Tibial nerve (tissue), 4 donors: ENCODE results near the gene SIK2. TPM values are rescaled to one million over a fixed set of nuclear protein-coding genes. Genes with fewer than 3 reads are reported as not detected.
"Not testable (repeated sequence)": the region's sequence is repeated elsewhere in the genome, so short reads cannot be mapped to it uniquely, and the experiment has no call there.

Experiments used
- DNase-seq, 2 donors: peaks; one replicate each; pipeline ENCODE4 v3.0.0-alpha.2; 2019; ENCODE audit warnings: low spot score in 2 of 2
- H3K27ac ChIP-seq, 4 donors: fragments of 200-600 bp; sonication (generic) in 3 of 4; one replicate each; pipeline ENCODE4 v1.5.1; 2017 to 2019; ENCODE audit warnings: mild to moderate bottlenecking in 1 of 4
- H3K27me3 ChIP-seq, 2 donors: fragments of 200-600 bp; sonication (generic) in 1 of 2; one replicate each; pipeline versions ENCODE4 v1.5.1 to v1.6.0; 2017 to 2019
- H3K36me3 ChIP-seq, 3 donors: fragments of 200-600 bp; sonication (generic); one replicate each; pipeline ENCODE4 v1.5.1; 2018 to 2019
- H3K4me1 ChIP-seq, 4 donors: fragments of 200-600 bp; sonication (generic) in 3 of 4; one replicate each; pipeline ENCODE4 v1.5.1; 2017 to 2019
- H3K4me3 ChIP-seq, 4 donors: fragments of 200-600 bp; sonication (generic) in 3 of 4; one replicate each; pipeline ENCODE4 v1.5.1; 2017 to 2019; ENCODE audit warnings: mild to moderate bottlenecking in 1 of 4, moderate library complexity in 1 of 4
- H3K9me3 ChIP-seq, 4 donors: fragments of 200-600 bp; sonication (generic) in 3 of 4; one replicate each; pipeline ENCODE4 v1.5.1; 2017 to 2019
- CTCF ChIP-seq, 5 experiments: fragments of 200-600 bp in 3 of 5; fragments of 450-650 bp in 2 of 5; sonication (generic) in 3 of 5; IDR thresholded peaks; one replicate each; pipeline ENCODE4 v1.5.1; 2016 to 2019; ENCODE audit warnings: antibody characterized with exemption in 5 of 5, mild to moderate bottlenecking in 3 of 5, moderate library complexity in 2 of 5
- EP300 ChIP-seq, 2 donors: sonication (generic); formaldehyde crosslinking; IDR thresholded peaks; one replicate each; pipeline ENCODE4 v1.6.1; 2017; ENCODE audit warnings: antibody characterized with exemption in 2 of 2, mild to moderate bottlenecking in 1 of 2
- POLR2A ChIP-seq, 2 donors: fragments of 450-650 bp; IDR thresholded peaks; one replicate each; pipeline ENCODE4 v1.6.1; 2017; ENCODE audit warnings: antibody characterized with exemption in 2 of 2, mild to moderate bottlenecking in 2 of 2, moderate library complexity in 2 of 2
- WGBS, 2 donors: methylation state at CpG; one replicate each; pipeline ENCODE4 v1.1.5; 2018; 5-methylcytosine and 5-hydroxymethylcytosine counted together
- total RNA-seq, 4 donors: library from RNA; depleted of rRNA; stranded (reverse); fragments of >200 nt; gene quantifications; one replicate each; pipeline ENCODE4 v1.1.0, GENCODE V29; 2016

SIK2 gene
- total RNA-seq, 4 donors from 2014 or later = 19.7 to 27.6 (median 24.1) TPM

GRCh38 chr11:111766834-111767142 is 164.5 kb downstream of the SIK2 start:
- WGBS, 2 donors = 0 to 2% methylated on average over 7 of the region's 7 CpGs
- peaks cover 0 to 16% (median 0%) of the 10 kb centered on the region in 3 donors for H3K36me3 ChIP-seq

DNA sequence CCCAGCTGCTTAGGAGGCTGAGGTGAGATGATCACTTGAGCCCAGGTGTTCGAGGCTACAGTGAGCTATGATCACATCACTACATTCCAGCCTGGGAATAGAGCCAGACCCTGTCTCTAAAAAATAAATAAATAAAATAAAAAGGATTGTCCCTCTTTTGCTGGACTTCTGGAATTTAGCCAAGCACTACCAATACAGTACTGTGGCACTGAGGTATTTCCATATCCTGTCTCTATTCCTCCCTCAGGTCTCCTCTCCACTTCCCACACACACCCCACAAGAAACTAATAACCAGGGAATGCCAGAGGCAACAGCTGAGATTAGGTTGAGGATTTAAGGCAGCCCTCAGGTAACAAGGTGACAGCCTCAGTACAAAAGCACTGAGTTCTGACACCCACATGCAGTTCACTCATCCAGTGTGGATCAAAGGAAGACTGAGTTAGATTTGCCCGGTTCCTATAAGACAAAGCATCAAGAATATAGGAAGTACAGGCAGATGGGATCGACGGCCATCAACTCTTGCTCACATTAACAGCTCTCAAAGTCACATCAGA is 168.4 kb downstream of the SIK2 start:
- Histone ChIP-seq H3K27me3 (no peaks in the 10 kb centered on the region), H3K36me3 (no peaks in the 10 kb centered on the region), H3K27ac (no peak overlapping the region), H3K4me3 (no peak overlapping the region), H3K9me3 (no peaks in the 10 kb centered on the region), H3K4me1 (peaks cover 0 to 12% (median 3%) of the 10 kb centered on the region in 4 donors)
- TF ChIP-seq CTCF (IDR thresholded peaks at IDR 0.05) (no peak), EP300 (IDR thresholded peaks at IDR 0.05) (no peak), POLR2A (IDR thresholded peaks at IDR 0.05) (no peak)
- DNase-seq = no peak
- 78 to 80% methylated on average over 4 of the region's 4 CpGs for WGBS, 2 donors

More at GRCh38 chr11:111766834-111767142, 164.5 kb downstream of the SIK2 start:
- Histone ChIP-seq H3K4me3 (peak overlapping the region; percentile 78 to 98 (median 87)), H3K9me3 (no peaks in the 10 kb centered on the region), H3K4me1 (peaks cover 0 to 40% (median 11%) of the 10 kb centered on the region in 4 donors), H3K27ac (peak overlapping the region; percentile 87 to 94 (median 90)), H3K27me3 (no peaks in the 10 kb centered on the region)
- no peak for DNase-seq
- TF ChIP-seq EP300 (IDR thresholded peaks at IDR 0.05) (no peak), CTCF (IDR thresholded peaks at IDR 0.05) (no peak), POLR2A (IDR thresholded peaks at IDR 0.05) (no peak)

DNA sequence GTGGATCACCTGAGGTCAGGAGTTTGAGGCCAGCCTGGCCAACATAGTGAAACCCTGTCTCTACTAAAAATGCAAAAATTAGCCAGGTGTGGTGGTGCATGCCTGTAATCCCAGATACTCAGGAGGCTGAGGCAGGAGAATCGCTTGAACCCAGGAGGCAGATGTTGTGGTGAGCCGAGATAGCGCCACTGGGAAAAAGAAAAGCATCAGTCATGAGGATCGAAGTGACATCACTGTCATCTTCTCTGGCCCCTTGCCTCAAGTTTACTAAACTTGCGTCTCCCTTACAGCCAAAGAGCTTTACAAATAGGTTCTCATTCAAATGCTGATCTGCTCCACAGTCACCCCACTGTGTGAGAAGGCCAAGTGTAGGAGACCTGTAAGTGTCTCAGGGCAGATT is 169.0 kb downstream of the SIK2 start:
- not testable (repeated sequence) for H3K9me3 ChIP-seq, H3K27ac ChIP-seq, DNase-seq, H3K36me3 ChIP-seq, H3K4me3 ChIP-seq, H3K27me3 ChIP-seq
- H3K4me1 ChIP-seq = peaks cover 0 to 12% (median 3%) of the 10 kb centered on the region in 4 donors
- WGBS, 2 donors = 86 to 91% methylated on average over 5 of the region's 5 CpGs

DNA sequence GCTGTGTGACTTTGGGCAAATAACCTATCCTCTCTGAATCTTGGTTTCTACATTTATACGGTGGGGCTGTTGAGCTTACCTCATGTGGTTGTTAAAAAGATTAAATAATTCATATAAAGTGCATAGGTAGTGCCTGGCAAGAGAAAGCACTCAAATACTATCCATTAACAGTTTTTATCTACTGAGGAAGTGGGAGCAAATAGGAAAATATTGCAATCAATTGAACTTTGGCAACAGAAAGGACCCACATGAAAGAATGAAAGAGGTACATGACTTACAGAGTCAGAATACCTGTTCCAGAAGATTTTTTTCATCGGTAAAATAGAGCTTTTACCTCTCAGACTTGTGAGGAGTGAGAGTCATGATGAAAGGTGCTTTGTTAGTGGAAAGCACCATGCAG is 170.3 kb downstream of the SIK2 start:
- Histone ChIP-seq H3K27me3 (no peaks in the 10 kb centered on the region), H3K4me1 (peaks cover 0 to 9% (median 0%) of the 10 kb centered on the region in 4 donors), H3K36me3 (no peaks in the 10 kb centered on the region), H3K9me3 (no peaks in the 10 kb centered on the region), H3K27ac (no peak overlapping the region), H3K4me3 (no peak overlapping the region)
- DNase-seq = no peak
- WGBS, 2 donors = 91 to 93% methylated on average over 2 of the region's 2 CpGs
- TF ChIP-seq POLR2A (IDR thresholded peaks at IDR 0.05) = no peak
- no peak for TF ChIP-seq EP300 (IDR thresholded peaks at IDR 0.05)
- TF ChIP-seq CTCF (IDR thresholded peaks at IDR 0.05) = no peak

GRCh38 chr11:111774955-111775710 is 172.9 kb downstream of the SIK2 start:
- H3K36me3 ChIP-seq = no peaks in the 10 kb centered on the region
- no peaks in the 10 kb centered on the region for H3K27me3 ChIP-seq
- WGBS, 2 donors = 70 to 73% methylated on average over 6 of the region's 6 CpGs
- no peaks in the 10 kb centered on the region for H3K9me3 ChIP-seq
- no peak overlapping the region for H3K4me3 ChIP-seq
- TF ChIP-seq EP300 (IDR thresholded peaks at IDR 0.05) (no peak), CTCF (IDR thresholded peaks at IDR 0.05) (no peak)
- H3K27ac ChIP-seq = peak overlapping the region in 2 of 4 donors; percentile 29 to 46
- peaks cover 0 to 9% (median 0%) of the 10 kb centered on the region in 4 donors for H3K4me1 ChIP-seq
- peak; percentile 44 to 49 for DNase-seq
